K562 (cell line): Measurements from ENCODE around the gene GSTM1. TPM values are rescaled to one million over a fixed set of nuclear protein-coding genes. Genes with fewer than 3 reads are reported as not detected.
A peak's percentile ranks its signal among the peaks of the same experiment; 100 is the strongest.

Experiments
- ATAC-seq: fragments of 200-7000 bp; cut with Tn5 transposase; 3 replicates; pipeline ENCODE4 v1.9.1; 2020; ENCODE audit warnings: moderate library complexity
- BruUV-seq: library from RNA; stranded (reverse); fragments of 400-500 nt; replicated peaks from 2 replicates; lab custom pipeline; 2021; lab: Mats Ljungman, UMichigan
- CTCF ChIA-PET: fragments of 300-600 bp; formaldehyde crosslinking; extraction: SDS; loops from one replicate; lab custom pipeline; 2021; ENCODE audit warnings: low intra/inter-chr PET ratio; lab: Yijun Ruan, JAX
- POLR2A ChIA-PET: fragments of 300-600, 350-650 bp; sonication (Branson Sonifier 250); formaldehyde crosslinking; extraction: SDS; loops from one replicate; lab custom pipeline; 2021; ENCODE audit warnings: antibody characterized with exemption, inconsistent platforms; lab: Yijun Ruan, JAX
- DNase-seq, 4 experiments: peaks; one replicate each; pipeline versions ENCODE4 v3.0.0 to v3.0.0-alpha.2; 2011 to 2018; ENCODE audit warnings: low spot score in 3 of 4, mixed read lengths in 3 of 4; ENCODE audit errors: extremely low read depth in 1 of 4
- FAIRE-seq: peaks from 2 replicates; lab custom pipeline; 2011; peaks lifted over from hg19 to GRCh38; lab: Jason Lieb, UNC
- H2AFZ ChIP-seq: 2 replicates; pipeline ENCODE4 v1.6.0; 2011; ENCODE audit warnings: low read depth, low read length, control low read depth, inconsistent platforms
- H3K27ac ChIP-seq: fragments of 200-600 bp; 3 replicates; pipeline ENCODE4 v1.8.0; 2011; ENCODE audit warnings: low read depth, mild to moderate bottlenecking, control low read depth, inconsistent platforms, low read length, moderate library complexity, mixed read lengths; ENCODE audit errors: extremely low read depth
- H3K27me3 ChIP-seq, 2 experiments: fragments of 300-600 bp in 1 of 2; 2 replicates in 1 of 2; 3 replicates in 1 of 2; pipeline versions ENCODE4 v1.6.0 to v1.8.0; 2011; ENCODE audit warnings: inconsistent platforms in 2 of 2, low read length in 2 of 2, mild to moderate bottlenecking in 1 of 2, mixed read lengths in 1 of 2, moderate library complexity in 1 of 2; ENCODE audit not compliant: control insufficient read depth in 2 of 2, insufficient read depth in 2 of 2
- H3K36me3 ChIP-seq: fragments of 300-600 bp; 3 replicates; pipeline ENCODE4 v1.8.0; 2011; ENCODE audit warnings: mild to moderate bottlenecking, low read length, inconsistent platforms; ENCODE audit not compliant: control insufficient read depth, insufficient read depth
- H3K4me1 ChIP-seq, 2 experiments: fragments of 200-600 bp in 1 of 2; replicated peaks in 1 of 2; 2 replicates in 1 of 2; 3 replicates in 1 of 2; pipeline versions ENCODE4 v1.5.1 to v1.8.0; 2011; ENCODE audit warnings: inconsistent platforms in 2 of 2, low read length in 2 of 2, mild to moderate bottlenecking in 1 of 2, mixed read lengths in 1 of 2, moderate library complexity in 1 of 2; ENCODE audit not compliant: control insufficient read depth in 2 of 2, insufficient read depth in 2 of 2
- H3K4me2 ChIP-seq: 2 replicates; pipeline ENCODE4 v1.6.1; 2011; ENCODE audit warnings: low read length, control low read depth, inconsistent platforms, mixed read lengths; ENCODE audit not compliant: insufficient read depth
- H3K4me3 ChIP-seq: fragments of 200-600 bp; sonication (generic), shearing (Covaris generic); 2 replicates; pipeline ENCODE4 v1.5.1; 2016; ENCODE audit warnings: control low read depth, inconsistent platforms
- H3K79me2 ChIP-seq: fragments of 200-600 bp; 3 replicates; pipeline ENCODE4 v1.8.0; 2011; ENCODE audit warnings: low read length, inconsistent platforms; ENCODE audit not compliant: control insufficient read depth, insufficient read depth
- H3K9ac ChIP-seq, 2 experiments: 2 replicates each; pipeline versions ENCODE4 v1.6.0 to v1.6.1; 2011; ENCODE audit warnings: low read depth in 2 of 2, low read length in 2 of 2, control low read depth in 1 of 2, inconsistent platforms in 1 of 2, mild to moderate bottlenecking in 1 of 2, mixed read lengths in 1 of 2; ENCODE audit not compliant: insufficient read depth in 1 of 2
- H3K9me1 ChIP-seq: one replicate; pipeline ENCODE4 v1.6.0; 2011; ENCODE audit warnings: inconsistent platforms, mild to moderate bottlenecking, low read length, moderate library complexity; ENCODE audit not compliant: control insufficient read depth, insufficient read depth
- H3K9me3 ChIP-seq: replicated peaks from 2 replicates; pipeline ENCODE4 v1.5.1; 2011; ENCODE audit warnings: low read depth, low read length, inconsistent platforms; ENCODE audit not compliant: control insufficient read depth, insufficient read depth
- H4K20me1 ChIP-seq: replicated peaks from 2 replicates; pipeline ENCODE4 v1.6.1; 2011; ENCODE audit warnings: low read length, inconsistent platforms, mixed read lengths; ENCODE audit not compliant: control insufficient read depth, insufficient read depth
- CXXC5 ChIP-seq: fragments of 250-450 bp; sonication (Bioruptor Pico); IDR thresholded peaks from 2 replicates; pipeline ENCODE4 v1.8.0; 2022; ENCODE audit warnings: inconsistent platforms, mild to moderate bottlenecking, moderate library complexity
- KDM1A ChIP-seq, 2 experiments: fragments of 450-650 bp; IDR thresholded peaks; 2 replicates each; pipeline ENCODE4 v1.6.1; 2016; ENCODE audit warnings: mild to moderate bottlenecking in 2 of 2
- LCOR ChIP-seq: sonication (generic); formaldehyde crosslinking; IDR thresholded peaks from 2 replicates; pipeline ENCODE4 v1.8.0; 2022; ENCODE audit warnings: mild to moderate bottlenecking, missing genetic modification reagents
- RAD21 ChIP-seq, 2 experiments: fragments of 250-450 bp in 1 of 2; fragments of 450-650 bp in 1 of 2; sonication (Bioruptor Pico) in 1 of 2; formaldehyde crosslinking in 1 of 2; IDR thresholded peaks in 1 of 2; conservative IDR thresholded peaks in 1 of 2; 2 replicates each; pipeline versions ENCODE4 v1.4.0 to v1.8.0; 2020 to 2022; ENCODE audit warnings: mild to moderate bottlenecking in 2 of 2, moderate library complexity in 1 of 2
- WGBS: fragments of 100-300 bp; shearing (Covaris generic); methylation state at CpG from one replicate; pipeline ENCODE4 v1.1.6; 2016; ENCODE audit warnings: low coverage, mixed read lengths; ENCODE audit not compliant: insufficient coverage; ENCODE audit errors: missing lambda C conversion rate; 5-methylcytosine and 5-hydroxymethylcytosine counted together
- in situ Hi-C: fragments of 300-500 bp; cut with MboI; formaldehyde crosslinking; loops from 4 replicates; pipeline ENCODE4 v1.15.0; 2018; ENCODE audit warnings: inconsistent platforms, mixed read lengths
- intact Hi-C: fragments of 100-400 bp; cut with micrococcal nuclease; formaldehyde crosslinking; loops from 2 replicates; pipeline ENCODE4 v1.14.2; 2022
- polyA plus RNA-seq, 8 experiments: library from polyadenylated mRNA; depleted of rRNA in 4 of 8; stranded (reverse) in 5 of 8; unstranded in 3 of 8; fragments of >200 nt; fragmentation: Nextera tagmentation in 2 of 8; fragmentation: Illumina TruSeq in 1 of 8; extraction: Ambion mirVana in 2 of 8; extraction: Trizol in 1 of 8; gene quantifications; 2 replicates each; pipeline versions ENCODE4 v1.2.1 to v1.2.3, GENCODE V29; 2011 to 2014; ENCODE audit warnings: inconsistent platforms in 1 of 8, missing spikeins in 1 of 8
- total RNA-seq, 7 experiments: library from RNA; depleted of rRNA in 6 of 7; stranded (reverse); fragments of >200 nt in 6 of 7; fragmentation: Illumina TruSeq in 2 of 7; extraction: Trizol in 2 of 7; gene quantifications; 2 replicates each; pipeline versions ENCODE4 v1.2.1 to v1.2.3, GENCODE V29; 2011 to 2021; ENCODE audit warnings: low replicate concordance in 1 of 7
- TF ChIP-seq, protein P1 (sequence below): IDR thresholded peaks from 3 replicates; pipeline ENCODE4 v1.6.1; 2011; ENCODE audit warnings: borderline replicate concordance, mild to moderate bottlenecking, moderate library complexity; ENCODE audit not compliant: insufficient read length; ENCODE audit errors: extremely low read depth
- TF ChIP-seq, protein P2 (sequence below), 2 experiments: fragments of 450-650 bp; formaldehyde crosslinking in 1 of 2; IDR thresholded peaks; 2 replicates each; pipeline versions ENCODE4 v1.4.0 to v1.6.1; 2014 to 2020; ENCODE audit warnings: mild to moderate bottlenecking in 2 of 2, borderline replicate concordance in 1 of 2, low read depth in 1 of 2

The GSTM1 gene
- total and polyA plus RNA-seq, 9 of the 15 experiments (the other 6 are each of a cell fraction or from before 2014, with no cell fraction given) = not detected

GRCh38 chr1:109644670-109645069 is 42.9 kb upstream of the GSTM1 start (continued):
- TF ChIP-seq KDM1A (IDR thresholded peaks at IDR 0.05) (0 out of 4 replicates have a peak, but pooled peaks of 1 of the 2 experiments have one; percentile 7), CXXC5 (CRISPR knock-in tag) (peak; percentile 43)

GRCh38 chr1:109649491-109649914 is 38.1 kb upstream of the GSTM1 start:
- H3K4me3 ChIP-seq = peak overlapping the region; percentile 19; the same call in 1 of the 2 replicates
- ATAC-seq (peak; percentile 87), DNase-seq (peak; percentile 37 to 53 (median 48)), FAIRE-seq (peak; percentile 71)
- no peak overlapping the region for H3K9ac ChIP-seq
- H3K4me1 ChIP-seq = peaks cover 4% of the 10 kb centered on the region in 2 experiments; a peak in 4 of 5 replicates
- H3K27me3 ChIP-seq = 0 out of 5 replicates have a peak, but pooled peaks cover 0 to 2% of the 10 kb centered on the region in 2 experiments
- H2AFZ ChIP-seq = peak overlapping the region; percentile 75
- ChIA-PET CTCF (interaction anchor here (0.8 to 3.0 kb wide), 5 partner anchors 9 to 153 kb away, joined by 3 to 22 read pairs (median 5); no protein-coding TSS in a partner anchor), POLR2A (interaction anchor here (1.0 to 2.7 kb wide), 4 partner anchors 10 to 127 kb away, joined by 4 to 10 read pairs (median 7); partner anchors contain the start of gene GNAI3)
- no peak overlapping the region for H3K27ac ChIP-seq
- no peaks in the 10 kb centered on the region for H4K20me1 ChIP-seq
- BruUV-seq = no TSS peak
- 5% methylated on average over 4 of the region's 4 CpGs for WGBS
- no peaks in the 10 kb centered on the region for H3K36me3 ChIP-seq
- H3K4me2 ChIP-seq = 0 out of 2 replicates have a peak overlapping the region, but pooled peaks have one; percentile 35
- in situ Hi-C loops = loop anchor here (10.0 kb wide), 1 partner anchor 365 kb away; no protein-coding TSS in a partner anchor
- H3K79me2 ChIP-seq = no peaks in the 10 kb centered on the region
- intact Hi-C loops = loop anchor here (1.0 to 10.0 kb wide), 2 partner anchors 103 to 465 kb away; partner anchors contain the start of gene UBL4B
- no peaks in the 10 kb centered on the region; the same call in 1 of the 2 replicates for H3K9me3 ChIP-seq
- no peaks in the 10 kb centered on the region for H3K9me1 ChIP-seq
- 0 out of 2 replicates have a peak, but pooled peaks have one; percentile 31 for TF ChIP-seq LCOR (CRISPR knock-in tag)
- TF ChIP-seq, protein P1, sequence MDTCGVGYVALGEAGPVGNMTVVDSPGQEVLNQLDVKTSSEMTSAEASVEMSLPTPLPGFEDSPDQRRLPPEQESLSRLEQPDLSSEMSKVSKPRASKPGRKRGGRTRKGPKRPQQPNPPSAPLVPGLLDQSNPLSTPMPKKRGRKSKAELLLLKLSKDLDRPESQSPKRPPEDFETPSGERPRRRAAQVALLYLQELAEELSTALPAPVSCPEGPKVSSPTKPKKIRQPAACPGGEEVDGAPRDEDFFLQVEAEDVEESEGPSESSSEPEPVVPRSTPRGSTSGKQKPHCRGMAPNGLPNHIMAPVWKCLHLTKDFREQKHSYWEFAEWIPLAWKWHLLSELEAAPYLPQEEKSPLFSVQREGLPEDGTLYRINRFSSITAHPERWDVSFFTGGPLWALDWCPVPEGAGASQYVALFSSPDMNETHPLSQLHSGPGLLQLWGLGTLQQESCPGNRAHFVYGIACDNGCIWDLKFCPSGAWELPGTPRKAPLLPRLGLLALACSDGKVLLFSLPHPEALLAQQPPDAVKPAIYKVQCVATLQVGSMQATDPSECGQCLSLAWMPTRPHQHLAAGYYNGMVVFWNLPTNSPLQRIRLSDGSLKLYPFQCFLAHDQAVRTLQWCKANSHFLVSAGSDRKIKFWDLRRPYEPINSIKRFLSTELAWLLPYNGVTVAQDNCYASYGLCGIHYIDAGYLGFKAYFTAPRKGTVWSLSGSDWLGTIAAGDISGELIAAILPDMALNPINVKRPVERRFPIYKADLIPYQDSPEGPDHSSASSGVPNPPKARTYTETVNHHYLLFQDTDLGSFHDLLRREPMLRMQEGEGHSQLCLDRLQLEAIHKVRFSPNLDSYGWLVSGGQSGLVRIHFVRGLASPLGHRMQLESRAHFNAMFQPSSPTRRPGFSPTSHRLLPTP = no peak
- peak; percentile 64 to 74 for TF ChIP-seq RAD21 (CRISPR knock-in tag; conservative IDR thresholded peaks at IDR 0.05 in 1 of 2, IDR thresholded peaks at IDR 0.05 in 1 of 2)
- TF ChIP-seq, protein P2, sequence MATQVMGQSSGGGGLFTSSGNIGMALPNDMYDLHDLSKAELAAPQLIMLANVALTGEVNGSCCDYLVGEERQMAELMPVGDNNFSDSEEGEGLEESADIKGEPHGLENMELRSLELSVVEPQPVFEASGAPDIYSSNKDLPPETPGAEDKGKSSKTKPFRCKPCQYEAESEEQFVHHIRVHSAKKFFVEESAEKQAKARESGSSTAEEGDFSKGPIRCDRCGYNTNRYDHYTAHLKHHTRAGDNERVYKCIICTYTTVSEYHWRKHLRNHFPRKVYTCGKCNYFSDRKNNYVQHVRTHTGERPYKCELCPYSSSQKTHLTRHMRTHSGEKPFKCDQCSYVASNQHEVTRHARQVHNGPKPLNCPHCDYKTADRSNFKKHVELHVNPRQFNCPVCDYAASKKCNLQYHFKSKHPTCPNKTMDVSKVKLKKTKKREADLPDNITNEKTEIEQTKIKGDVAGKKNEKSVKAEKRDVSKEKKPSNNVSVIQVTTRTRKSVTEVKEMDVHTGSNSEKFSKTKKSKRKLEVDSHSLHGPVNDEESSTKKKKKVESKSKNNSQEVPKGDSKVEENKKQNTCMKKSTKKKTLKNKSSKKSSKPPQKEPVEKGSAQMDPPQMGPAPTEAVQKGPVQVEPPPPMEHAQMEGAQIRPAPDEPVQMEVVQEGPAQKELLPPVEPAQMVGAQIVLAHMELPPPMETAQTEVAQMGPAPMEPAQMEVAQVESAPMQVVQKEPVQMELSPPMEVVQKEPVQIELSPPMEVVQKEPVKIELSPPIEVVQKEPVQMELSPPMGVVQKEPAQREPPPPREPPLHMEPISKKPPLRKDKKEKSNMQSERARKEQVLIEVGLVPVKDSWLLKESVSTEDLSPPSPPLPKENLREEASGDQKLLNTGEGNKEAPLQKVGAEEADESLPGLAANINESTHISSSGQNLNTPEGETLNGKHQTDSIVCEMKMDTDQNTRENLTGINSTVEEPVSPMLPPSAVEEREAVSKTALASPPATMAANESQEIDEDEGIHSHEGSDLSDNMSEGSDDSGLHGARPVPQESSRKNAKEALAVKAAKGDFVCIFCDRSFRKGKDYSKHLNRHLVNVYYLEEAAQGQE (IDR thresholded peaks at IDR 0.05; ENCODE audit: borderline replicate concordance) = peak; percentile 25; the same call in 1 of the 2 replicates
- TF ChIP-seq, protein P2 (CRISPR knock-in tag; IDR thresholded peaks at IDR 0.05; ENCODE audit: low read depth) = no peak
